GM18868 (cell line): ENCODE data around the gene GDPD3.

Experiments
- ATAC-seq: cut with Tn5 transposase; IDR thresholded peaks from one replicate; pipeline ENCODE4 v1.9.1; 2021; ENCODE audit warnings: mild to moderate bottlenecking, moderate library complexity; ENCODE audit not compliant: unreplicated experiment

The GDPD3 gene

GRCh38 chr16:30060836-30061554, 52.3 kb downstream of the GDPD3 start:
- no peak for ATAC-seq

- no peak for ATAC-seq
Measured at GRCh38 chr16:30060346-30060745, 53.0 kb downstream of the GDPD3 start.

GRCh38 chr16:30054959-30055553, 58.3 kb downstream of the GDPD3 start:
- no peak for ATAC-seq
